ENCODE measurements around the gene ARMC3. TPM values are rescaled to one million over a fixed set of nuclear protein-coding genes. Genes with fewer than 3 reads are reported as not detected.

Gene ARMC3
- not detected in 2 replicates for total RNA-seq (2021)
- not detected for Bru-seq, nascent RNA
- percentile 5 among the genes with signal in this experiment for BruChase-seq, experiment 1, labeled RNA remaining after a 2-hour chase
- percentile 3 among the genes with signal in this experiment for BruChase-seq, experiment 2, labeled RNA remaining after a 6-hour chase
- long read RNA-seq, partial matches to known transcripts, result 0 of 4 reads
- long read RNA-seq, other reads (novel, unspliced or antisense), result 4 of 4 reads

DNA sequence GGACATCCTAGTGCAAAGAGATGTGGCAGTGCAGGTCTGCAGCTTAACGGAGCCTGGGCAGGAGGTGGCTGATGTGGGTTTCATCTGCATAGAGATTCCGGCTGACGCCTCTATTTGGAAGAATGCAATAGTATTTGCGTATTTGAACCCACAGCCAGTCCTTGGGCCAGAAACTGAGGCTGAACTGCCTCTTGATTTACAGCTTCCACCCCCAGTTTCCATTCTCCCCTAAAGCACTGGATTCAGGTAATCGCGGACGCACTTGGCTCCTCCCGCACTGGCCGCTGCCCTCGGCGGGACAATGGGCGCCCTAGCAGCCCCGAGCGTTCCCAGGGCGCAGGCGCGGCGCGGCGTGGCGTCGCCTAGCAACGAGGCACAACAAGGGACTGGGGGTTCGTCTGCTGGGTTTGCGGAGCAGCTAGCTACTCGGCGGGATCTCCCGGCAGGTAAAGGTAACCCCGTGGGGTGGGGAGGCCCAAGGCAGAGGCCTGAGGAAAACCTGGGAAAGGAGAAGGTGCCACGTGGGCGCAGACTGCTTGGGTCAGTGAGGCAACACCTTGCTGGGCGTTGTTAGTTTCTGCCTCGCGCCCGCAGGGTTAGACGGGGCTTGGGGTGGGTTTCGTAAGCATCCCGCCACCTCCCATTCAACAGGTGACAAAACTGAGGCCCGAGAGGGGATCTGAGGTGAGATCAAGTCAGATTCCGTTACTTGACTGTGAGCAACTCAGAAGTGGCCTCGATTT lies at the start of gene ARMC3:
Gene ARMC3, plus strand, starts transcription at position 393 of the 743 bp plus-strand sequence. CDS start 3,944 bp downstream, outside the sequence.
- Histone ChIP-seq H3K27me3 (replicated peaks; ENCODE audit: insufficient read depth, low read depth, low read length, poor library complexity) (peaks cover 6% of the 10 kb centered on the region), H3K9me3 (ENCODE audit: low read depth, low read length, poor library complexity, severe bottlenecking) (no peaks in the 10 kb centered on the region), H3K36me3 (ENCODE audit: insufficient read depth, low read length, poor library complexity, severe bottlenecking) (no peaks in the 10 kb centered on the region), H3K27ac (ENCODE audit: low read depth, low read length, poor library complexity, severe bottlenecking) (no peak within 1 kb of the TSS), H3K4me1 (ENCODE audit: insufficient read depth, low read length, poor library complexity, severe bottlenecking) (peaks cover 10% of the 10 kb centered on the region), H3K4me3 (ENCODE audit: low read depth, low read length, poor library complexity, severe bottlenecking) (peak within 1 kb of the TSS; percentile 30)
- ChIA-PET POLR2A (ENCODE audit: low non-redundant PET) (no interaction called here), CTCF (no interaction called here)
- BruUV-seq (replicated peaks), result no TSS peak
- TF ChIP-seq CTCF (conservative IDR thresholded peaks at IDR 0.05; ENCODE audit: low read depth, low read length), result no peak
- TF ChIP-seq EZH2 (IDR thresholded peaks at IDR 0.05; ENCODE audit: borderline replicate concordance, low read depth, low read length, poor library complexity, severe bottlenecking), result no peak
- intact Hi-C loops (cut with micrococcal nuclease; ENCODE audit: unreplicated experiment), result no loop called here
- peak; percentile 48 for DNase-seq (ENCODE audit: low spot score)

DNA sequence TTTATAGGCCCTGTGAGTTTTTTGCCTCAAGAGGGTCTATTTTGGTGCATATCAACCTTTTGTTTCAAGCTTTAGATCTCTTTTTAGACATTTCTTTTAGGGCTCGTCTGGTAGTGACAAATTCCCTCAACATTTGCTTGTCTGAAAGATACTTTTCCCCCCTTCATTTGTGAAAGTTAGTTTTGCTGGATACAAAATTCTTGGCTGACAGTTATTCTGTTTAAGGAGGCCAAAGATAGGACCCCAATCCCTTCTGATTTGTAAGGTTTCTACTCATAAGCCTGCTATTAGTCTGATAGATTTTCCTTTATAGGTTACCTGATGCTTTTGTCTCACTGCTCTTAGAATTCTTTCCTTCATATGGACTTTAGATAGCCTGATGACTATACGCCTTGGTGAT lies 36.1 kb upstream of the ARMC3 start:
- no peaks in the 10 kb centered on the region for H3K27me3 ChIP-seq (replicated peaks; ENCODE audit: insufficient read depth, low read depth, low read length, poor library complexity)
- ChIA-PET CTCF (no interaction called here), POLR2A (ENCODE audit: low non-redundant PET) (no interaction called here)
- BruUV-seq (replicated peaks), result no TSS peak
- TF ChIP-seq CTCF (conservative IDR thresholded peaks at IDR 0.05; ENCODE audit: low read depth, low read length) (no peak), EZH2 (IDR thresholded peaks at IDR 0.05; ENCODE audit: borderline replicate concordance, low read depth, low read length, poor library complexity, severe bottlenecking) (no peak)
- H3K4me1 ChIP-seq (ENCODE audit: insufficient read depth, low read length, poor library complexity, severe bottlenecking), result no peaks in the 10 kb centered on the region
- no peak overlapping the region for H3K27ac ChIP-seq (ENCODE audit: low read depth, low read length, poor library complexity, severe bottlenecking)
- intact Hi-C loops (cut with micrococcal nuclease; ENCODE audit: unreplicated experiment), result no loop called here
- no peak overlapping the region for H3K4me3 ChIP-seq (ENCODE audit: low read depth, low read length, poor library complexity, severe bottlenecking)
- no peaks in the 10 kb centered on the region for H3K9me3 ChIP-seq (ENCODE audit: low read depth, low read length, poor library complexity, severe bottlenecking)
- H3K36me3 ChIP-seq (ENCODE audit: insufficient read depth, low read length, poor library complexity, severe bottlenecking), result no peaks in the 10 kb centered on the region
- DNase-seq (ENCODE audit: low spot score), result no peak

GRCh38 chr10:22893781-22894180 lies 34.1 kb upstream of the ARMC3 start:
- Histone ChIP-seq H3K27ac (ENCODE audit: low read depth, low read length, poor library complexity, severe bottlenecking) (no peak overlapping the region), H3K4me1 (ENCODE audit: insufficient read depth, low read length, poor library complexity, severe bottlenecking) (no peaks in the 10 kb centered on the region), H3K4me3 (ENCODE audit: low read depth, low read length, poor library complexity, severe bottlenecking) (no peak overlapping the region), H3K9me3 (ENCODE audit: low read depth, low read length, poor library complexity, severe bottlenecking) (no peaks in the 10 kb centered on the region), H3K27me3 (replicated peaks; ENCODE audit: insufficient read depth, low read depth, low read length, poor library complexity) (no peaks in the 10 kb centered on the region), H3K36me3 (ENCODE audit: insufficient read depth, low read length, poor library complexity, severe bottlenecking) (no peaks in the 10 kb centered on the region)
- no TSS peak for BruUV-seq (replicated peaks)
- ChIA-PET CTCF (no interaction called here), POLR2A (ENCODE audit: low non-redundant PET) (no interaction called here)
- intact Hi-C loops (cut with micrococcal nuclease; ENCODE audit: unreplicated experiment), result no loop called here
- no peak for DNase-seq (ENCODE audit: low spot score)
- no peak for TF ChIP-seq EZH2 (IDR thresholded peaks at IDR 0.05; ENCODE audit: borderline replicate concordance, low read depth, low read length, poor library complexity, severe bottlenecking)
- no peak for TF ChIP-seq CTCF (conservative IDR thresholded peaks at IDR 0.05; ENCODE audit: low read depth, low read length)

Data from A673 (cell line).